Gastrocnemius medialis (tissue), 4 donors: ENCODE measurements around the gene SLC22A31. TPM values are rescaled to one million over a fixed set of nuclear protein-coding genes. Genes with fewer than 3 reads are reported as not detected.
A peak's percentile ranks its signal among the peaks of the same experiment; 100 is the strongest.
"Not testable (repeated sequence)": the region's sequence is repeated elsewhere in the genome, so short reads cannot be mapped to it uniquely, and the experiment has no call there.

Source experiments
- ATAC-seq, 2 donors: fragments of 150-250 bp; one replicate each; pipeline ENCODE4 v1.9.1; 2016
- DNase-seq, 2 donors: peaks; one replicate each; pipeline ENCODE4 v3.0.0-alpha.2; 2019
- H3K27ac ChIP-seq, 4 donors: fragments of 200-600 bp; sonication (generic); 1 replicate in 1 of 4; 2 replicates in 3 of 4; pipeline ENCODE4 v1.5.1; 2016 to 2018; ENCODE audit warnings: mild to moderate bottlenecking in 2 of 4, moderate library complexity in 1 of 4
- H3K27me3 ChIP-seq, 3 donors: fragments of 200-600 bp; sonication (generic) in 2 of 3; 1 replicate in 1 of 3; 2 replicates in 2 of 3; pipeline versions ENCODE4 v1.5.1 to v1.6.0; 2016 to 2019; ENCODE audit warnings: mild to moderate bottlenecking in 1 of 3, moderate library complexity in 1 of 3
- H3K36me3 ChIP-seq, 2 donors: fragments of 200-600 bp; sonication (generic) in 1 of 2; one replicate each; pipeline ENCODE4 v1.5.1; 2017 to 2018
- H3K4me1 ChIP-seq, 2 donors: fragments of 200-600 bp; sonication (generic) in 1 of 2; one replicate each; pipeline ENCODE4 v1.5.1; 2016 to 2017; ENCODE audit warnings: mild to moderate bottlenecking in 2 of 2
- H3K4me3 ChIP-seq, 4 donors: fragments of 200-600 bp; sonication (generic) in 3 of 4; 1 replicate in 1 of 4; 2 replicates in 3 of 4; pipeline ENCODE4 v1.5.1; 2016 to 2019; ENCODE audit warnings: mild to moderate bottlenecking in 2 of 4
- H3K9me3 ChIP-seq, 3 donors: fragments of 200-600 bp; sonication (generic) in 2 of 3; 1 replicate in 1 of 3; 2 replicates in 2 of 3; pipeline ENCODE4 v1.5.1; 2016 to 2019
- CTCF ChIP-seq, 5 experiments: fragments of 450-650 bp in 3 of 5; fragments of 200-600 bp in 2 of 5; sonication (generic) in 2 of 5; IDR thresholded peaks in 4 of 5; conservative IDR thresholded peaks in 1 of 5; 1 replicate in 4 of 5; 2 replicates in 1 of 5; pipeline ENCODE4 v1.5.1; 2016 to 2019; ENCODE audit warnings: antibody characterized with exemption in 5 of 5, mild to moderate bottlenecking in 3 of 5, moderate library complexity in 3 of 5
- POLR2A ChIP-seq, 2 donors: fragments of 450-650 bp; IDR thresholded peaks; one replicate each; pipeline ENCODE4 v1.6.1; 2017; ENCODE audit warnings: antibody characterized with exemption in 2 of 2, mild to moderate bottlenecking in 2 of 2, moderate library complexity in 2 of 2
- in situ Hi-C, 4 donors: fragments of 200-750 bp; cut with MboI; loops; one replicate each; pipeline versions ENCODE4 v1.15.0 to v1.8.0; 2017; ENCODE audit warnings: low sequenced_read_pairs in 4 of 4
- intact Hi-C: fragments of 100-400 bp; cut with DNase I; formaldehyde crosslinking; loops from one replicate; pipeline ENCODE4 v1.15.1; 2023; ENCODE audit warnings: low total_unique reads
- total RNA-seq, 4 donors: library from RNA; depleted of rRNA; stranded (reverse); fragments of >200 nt; gene quantifications; one replicate each; pipeline versions ENCODE4 v1.1.0 to v1.2.3, GENCODE V29; 2016

The SLC22A31 gene
- total RNA-seq, 4 donors from 2014 or later: not detected

GRCh38 chr16:89191901-89192185 is 8.5 kb downstream of the SLC22A31 start:
- in situ Hi-C loops (no loop called here), intact Hi-C loops (no loop called here)
- no peak for DNase-seq
- TF ChIP-seq CTCF (IDR thresholded peaks at IDR 0.05 in 4 of 5, conservative IDR thresholded peaks at IDR 0.05 in 1 of 5): no peak
- TF ChIP-seq POLR2A (IDR thresholded peaks at IDR 0.05): no peak
- Histone ChIP-seq H3K9me3 (no peaks in the 10 kb centered on the region), H3K27ac (no peak overlapping the region), H3K27me3 (no peaks in the 10 kb centered on the region), H3K4me1 (no peaks in the 10 kb centered on the region), H3K36me3 (peaks cover 0 to 15% of the 10 kb centered on the region in 2 donors), H3K4me3 (peak overlapping the region in 2 of 4 donors; percentile 15 to 22)
- no peak for ATAC-seq

GRCh38 chr16:89191033-89191900 is 9.1 kb downstream of the SLC22A31 start:
- Histone ChIP-seq H3K4me1 (no peaks in the 10 kb centered on the region), H3K9me3 (no peaks in the 10 kb centered on the region), H3K27me3 (no peaks in the 10 kb centered on the region), H3K36me3 (peaks cover 0 to 17% of the 10 kb centered on the region in 2 donors), H3K27ac (no peak overlapping the region), H3K4me3 (no peak overlapping the region)
- in situ Hi-C loops: no loop called here
- DNase-seq: no peak
- TF ChIP-seq POLR2A (IDR thresholded peaks at IDR 0.05) (no peak), CTCF (IDR thresholded peaks at IDR 0.05 in 4 of 5, conservative IDR thresholded peaks at IDR 0.05 in 1 of 5) (no peak)
- intact Hi-C loops: no loop called here
- no peak for ATAC-seq

GRCh38 chr16:89190150-89190958 is 10.0 kb downstream of the SLC22A31 start:
- Histone ChIP-seq H3K27me3 (no peaks in the 10 kb centered on the region), H3K4me3 (no peak overlapping the region), H3K4me1 (no peaks in the 10 kb centered on the region), H3K36me3 (peaks cover 0 to 17% of the 10 kb centered on the region in 2 donors), H3K9me3 (no peaks in the 10 kb centered on the region), H3K27ac (no peak overlapping the region)
- in situ Hi-C loops (no loop called here), intact Hi-C loops (no loop called here)
- ATAC-seq (no peak), DNase-seq (no peak)
- TF ChIP-seq CTCF (IDR thresholded peaks at IDR 0.05 in 4 of 5, conservative IDR thresholded peaks at IDR 0.05 in 1 of 5) (no peak), POLR2A (IDR thresholded peaks at IDR 0.05) (no peak)

- no peaks in the 10 kb centered on the region for H3K9me3 ChIP-seq
- intact Hi-C loops: no loop called here
- H3K27ac ChIP-seq: no peak overlapping the region
- no peak for DNase-seq
- no peaks in the 10 kb centered on the region for H3K27me3 ChIP-seq
- TF ChIP-seq CTCF (IDR thresholded peaks at IDR 0.05 in 4 of 5, conservative IDR thresholded peaks at IDR 0.05 in 1 of 5): no peak
- TF ChIP-seq POLR2A (IDR thresholded peaks at IDR 0.05): no peak
- in situ Hi-C loops: no loop called here
- no peak for ATAC-seq
- H3K4me1 ChIP-seq: no peaks in the 10 kb centered on the region
- no peak overlapping the region for H3K4me3 ChIP-seq
- H3K36me3 ChIP-seq: peaks cover 0 to 16% of the 10 kb centered on the region in 2 donors
Measured at GRCh38 chr16:89189358-89190025, 10.8 kb downstream of the SLC22A31 start.

- ATAC-seq, H3K4me1 ChIP-seq, DNase-seq, H3K9me3 ChIP-seq, H3K4me3 ChIP-seq, intact Hi-C loops, H3K27me3 ChIP-seq, H3K27ac ChIP-seq, in situ Hi-C loops, H3K36me3 ChIP-seq: not testable (repeated sequence)
Measured at GRCh38 chr16:89188471-89189357, 11.6 kb downstream of the SLC22A31 start.
